GM18870 (cell line): ENCODE measurements around the gene CITED2.

Experiments
- ATAC-seq: cut with Tn5 transposase; IDR thresholded peaks from one replicate; pipeline ENCODE4 v1.9.1; 2021; ENCODE audit warnings: moderate library complexity; ENCODE audit not compliant: unreplicated experiment

CITED2 gene

DNA sequence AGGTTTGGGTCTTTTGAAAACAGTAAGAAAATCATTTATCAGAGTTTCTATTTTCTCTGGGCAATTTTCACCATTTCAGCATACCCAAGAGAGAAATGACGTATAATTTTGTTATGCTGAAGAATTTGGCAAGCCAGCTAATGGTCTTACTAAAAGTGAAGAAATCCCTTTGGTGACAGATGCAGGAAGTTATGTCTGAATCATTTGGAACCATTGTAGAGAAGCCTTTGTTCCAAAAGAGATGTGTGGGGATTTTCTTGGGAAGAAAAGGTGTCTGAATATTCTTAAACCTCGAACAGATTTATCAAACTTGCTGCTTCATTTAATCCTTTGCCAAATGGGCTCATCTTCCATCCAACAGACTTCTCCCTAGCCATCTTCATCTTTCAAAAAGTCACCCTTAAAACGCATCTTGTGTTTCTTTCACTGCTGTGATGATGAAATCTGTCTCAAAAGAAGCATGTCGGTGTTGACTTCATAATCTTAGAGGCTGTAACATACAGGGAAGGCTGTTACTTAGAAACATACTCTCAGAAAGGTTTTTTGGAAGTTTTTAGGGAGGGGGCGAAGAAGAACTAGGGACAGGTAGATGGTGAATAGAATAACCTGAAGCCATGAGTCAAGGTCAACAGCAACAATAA, 39.5 kb downstream of the CITED2 start:
- no peak for ATAC-seq

DNA sequence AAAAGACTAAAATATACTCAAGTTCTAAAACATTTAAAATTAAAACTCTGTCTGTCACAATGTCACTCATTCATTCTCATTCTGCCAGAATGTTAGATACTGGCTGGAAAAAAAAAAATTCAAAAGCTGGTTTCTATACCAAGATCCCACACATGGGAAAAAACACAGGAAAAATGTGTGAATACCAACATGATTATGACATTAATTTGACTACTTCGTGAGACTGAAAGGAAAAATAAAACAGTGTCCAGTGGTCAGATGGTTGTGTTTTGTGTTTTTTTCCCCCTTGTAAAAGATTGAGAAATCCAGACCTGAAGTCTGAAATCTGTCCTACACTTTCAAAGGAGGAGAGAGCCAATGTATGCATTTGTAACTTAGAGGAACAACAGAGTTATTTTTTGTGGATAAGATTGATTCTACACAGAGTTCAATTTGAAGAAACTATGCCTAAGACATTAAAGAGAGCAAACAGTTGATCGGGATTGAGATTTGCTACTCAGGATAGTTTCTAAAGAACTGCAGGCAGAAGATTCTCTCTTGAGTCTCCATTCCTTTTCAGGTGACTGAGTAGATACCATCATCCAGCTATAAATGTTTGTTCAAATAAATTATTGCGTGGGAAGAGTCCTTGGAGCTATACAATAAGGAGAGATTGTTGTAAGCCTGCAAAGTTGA, 43.5 kb downstream of the CITED2 start:
- ATAC-seq, result no peak

DNA sequence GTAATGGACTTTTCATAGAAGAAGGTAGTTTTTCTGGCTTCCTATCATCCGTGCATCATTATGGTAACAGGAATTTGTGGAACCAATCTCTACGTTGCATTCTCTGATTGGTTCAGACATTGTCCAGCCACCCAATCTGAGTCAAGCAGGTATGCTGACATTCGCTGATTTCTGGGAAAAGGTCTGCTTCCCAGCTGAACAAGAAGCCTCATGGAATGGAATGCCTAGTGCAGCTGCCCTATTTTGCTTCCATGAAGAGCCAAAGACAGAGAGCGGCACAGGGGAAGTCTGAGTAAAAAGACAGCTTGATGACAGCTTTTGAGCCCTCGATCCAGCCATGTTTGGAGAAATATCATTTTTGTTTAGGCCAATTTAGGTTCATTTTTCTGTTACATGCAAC, 44.1 kb downstream of the CITED2 start:
- no peak for ATAC-seq

DNA sequence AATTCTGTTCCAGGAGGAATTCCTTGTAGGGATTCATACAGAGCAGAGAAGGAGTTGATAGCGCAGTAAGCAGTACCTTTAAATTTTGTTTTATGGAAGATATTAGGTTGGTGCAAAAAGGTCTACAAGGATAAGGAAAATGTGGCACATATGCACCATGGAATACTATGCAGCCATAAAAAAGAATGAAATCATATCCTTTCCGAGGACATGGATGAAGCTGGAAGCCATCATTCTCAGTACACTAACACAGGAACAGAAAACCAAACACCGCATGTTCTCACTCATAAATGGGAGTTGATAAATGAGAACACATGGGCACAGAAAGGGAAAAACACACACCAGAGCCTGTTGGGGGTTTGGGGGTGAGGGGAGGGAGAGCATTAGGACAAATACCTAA, 45.2 kb downstream of the CITED2 start:
- no peak for ATAC-seq

DNA sequence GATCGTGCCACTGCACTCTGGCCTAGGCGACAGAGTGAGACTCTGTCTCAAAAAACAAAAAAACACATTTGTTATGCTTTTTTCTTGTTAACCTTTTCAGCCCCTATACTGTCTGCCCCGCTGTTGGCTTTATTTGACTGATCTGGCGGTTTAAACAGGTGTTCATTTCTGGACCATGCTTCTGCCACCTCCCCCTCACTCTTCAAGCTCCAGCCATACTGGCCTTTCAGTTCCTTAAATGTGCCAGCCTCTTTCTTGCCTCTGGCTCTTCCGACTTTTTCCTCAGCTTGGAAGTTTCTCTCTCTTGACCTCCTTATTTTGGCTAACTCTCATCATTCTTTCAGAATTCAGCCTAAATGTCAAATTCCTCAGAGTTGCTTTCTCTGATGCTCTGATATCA, 47.4 kb downstream of the CITED2 start:
- peak; percentile 39 for ATAC-seq

DNA sequence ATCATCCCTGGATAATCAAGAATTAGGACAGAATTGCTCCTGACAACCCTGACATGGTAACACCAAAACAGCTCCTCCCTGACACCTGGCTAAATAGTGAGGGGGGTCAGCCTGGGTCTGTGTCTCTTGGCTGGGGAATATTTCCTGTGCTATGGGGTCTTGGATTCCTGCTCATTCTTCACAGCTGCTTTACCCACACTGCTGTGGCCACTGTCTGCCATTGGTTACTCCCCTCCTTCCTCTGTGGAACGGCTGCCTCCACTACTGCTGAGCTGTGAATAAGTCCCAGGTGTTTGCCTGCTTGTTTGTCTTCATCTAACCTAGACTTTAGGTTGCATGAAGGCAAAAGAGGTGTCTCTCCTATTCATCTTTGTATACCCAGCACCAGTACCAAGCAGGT, 48.8 kb downstream of the CITED2 start:
- no peak for ATAC-seq

DNA sequence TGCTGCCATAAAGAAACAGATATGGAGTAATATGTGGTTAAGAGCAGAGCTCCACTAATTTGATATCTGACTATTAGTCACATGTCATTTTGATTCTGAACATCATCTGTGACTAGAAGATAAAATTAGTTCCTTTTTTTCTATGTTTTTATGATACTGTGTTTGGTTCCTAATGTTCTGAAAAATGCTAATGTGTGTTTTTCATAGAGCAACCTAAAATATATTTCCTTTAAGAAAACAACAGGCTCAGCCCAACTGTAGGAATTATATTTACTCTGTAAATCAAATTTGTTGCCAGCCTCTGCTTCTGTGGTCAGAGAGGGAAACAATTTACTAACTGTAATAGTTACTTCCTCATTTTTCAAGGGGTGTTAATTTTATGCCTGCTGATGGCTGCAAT, 49.3 kb downstream of the CITED2 start:
- ATAC-seq, result peak; percentile 59

DNA sequence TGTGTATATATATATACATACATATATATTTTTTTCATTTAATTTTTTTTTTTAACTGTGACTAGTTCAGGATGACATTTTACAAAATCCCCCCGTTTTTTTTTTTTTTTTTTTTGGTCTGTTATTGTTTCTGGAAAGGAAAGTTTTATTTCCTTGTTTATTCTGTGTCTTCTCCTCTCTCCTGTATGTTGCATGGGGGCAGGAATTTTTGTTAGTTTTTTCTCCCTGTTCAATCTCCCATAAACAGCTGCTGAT, 50.2 kb downstream of the CITED2 start:
- no peak for ATAC-seq

DNA sequence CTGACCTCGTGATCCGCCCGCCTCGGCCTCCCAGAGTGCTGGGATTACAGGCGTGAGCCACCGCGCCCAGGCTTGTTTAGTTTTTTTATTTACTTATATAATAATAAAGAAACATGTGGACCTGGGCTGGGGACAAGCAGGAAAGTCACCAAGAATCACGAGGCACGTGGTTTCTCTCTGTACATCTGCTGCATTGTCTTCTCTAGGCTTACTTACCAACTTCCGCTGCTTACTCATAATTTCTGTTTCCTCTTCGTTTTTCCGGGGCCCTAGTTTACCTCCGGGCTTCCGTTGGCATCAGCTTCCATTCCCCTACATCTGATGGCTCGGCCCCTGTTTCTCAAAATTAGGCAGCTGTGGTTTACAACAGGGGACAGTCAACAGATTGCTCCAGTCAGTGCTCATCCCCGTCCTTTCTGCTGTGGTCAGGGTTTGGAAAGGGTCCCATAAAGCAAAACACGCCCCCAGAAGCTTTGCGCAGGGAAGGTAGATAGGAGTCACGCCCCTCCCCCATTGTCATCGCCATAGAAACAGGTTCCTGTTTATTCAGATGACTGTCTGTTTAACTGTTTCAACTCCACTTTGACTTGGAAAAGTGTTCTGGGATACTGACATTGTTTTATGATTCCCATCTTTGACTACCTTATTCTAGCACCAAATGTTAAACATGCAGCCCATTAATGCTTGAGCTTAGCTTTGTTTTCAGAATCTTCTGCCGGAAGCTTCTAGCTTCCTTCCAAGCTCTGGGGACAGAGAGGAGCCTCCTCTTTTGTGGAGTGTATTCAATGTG, 50.7 kb downstream of the CITED2 start:
- peak; percentile 36 for ATAC-seq
